HG02981 (cell line): ENCODE data around the gene KLRC1.
"Not testable (repeated sequence)": the region's sequence is repeated elsewhere in the genome, so short reads cannot be mapped to it uniquely, and the experiment has no call there.

Experiments
- ATAC-seq: cut with Tn5 transposase; IDR thresholded peaks from one replicate; pipeline ENCODE4 v1.9.1; 2021; ENCODE audit warnings: mild to moderate bottlenecking, moderate library complexity; ENCODE audit not compliant: unreplicated experiment

KLRC1 gene

GRCh38 chr12:10424260-10424899 is 28.8 kb downstream of the KLRC1 start:
- ATAC-seq = not testable (repeated sequence)

- ATAC-seq = not testable (repeated sequence)
These were observed 31.0 kb downstream of the KLRC1 start for GRCh38 chr12:10422159-10422558.

- not testable (repeated sequence) for ATAC-seq
These were observed 32.8 kb downstream of the KLRC1 start, which contains the start of gene KLRC3 for GRCh38 chr12:10420334-10420733. TSS of gene KLRC3 (minus strand) at chr12:10420595. CDS start at chr12:10420550, 45 bp downstream.

- no peak for ATAC-seq
These were observed 43.8 kb downstream of the KLRC1 start, which contains the start of gene KLRC4 for GRCh38 chr12:10409392-10409791. TSS of gene KLRC4 (minus strand) at chr12:10409757. CDS start at chr12:10409575, 182 bp downstream.

GRCh38 chr12:10408842-10409241 is 44.3 kb downstream of the KLRC1 start:
- no peak for ATAC-seq

- no peak for ATAC-seq
These were observed 46.5 kb downstream of the KLRC1 start for GRCh38 chr12:10406725-10407124.

GRCh38 chr12:10405294-10405693 is 47.9 kb downstream of the KLRC1 start:
- no peak for ATAC-seq

GRCh38 chr12:10404798-10405197 is 48.4 kb downstream of the KLRC1 start:
- no peak for ATAC-seq

GRCh38 chr12:10400829-10401228 is 52.3 kb downstream of the KLRC1 start:
- ATAC-seq = no peak

GRCh38 chr12:10398168-10398567 is 55.0 kb downstream of the KLRC1 start:
- no peak for ATAC-seq

GRCh38 chr12:10397296-10397695 is 55.9 kb downstream of the KLRC1 start:
- no peak for ATAC-seq

- not testable (repeated sequence) for ATAC-seq
These were observed 57.0 kb downstream of the KLRC1 start for GRCh38 chr12:10396176-10396575.
